ENCODE measurements around the gene ANKFN1. TPM values are rescaled to one million over a fixed set of nuclear protein-coding genes. Genes with fewer than 3 reads are reported as not detected.

Gene ANKFN1
- total RNA-seq, 4 donors from 2014 or later: 0.67 to 0.94 TPM; not detected in 2

DNA sequence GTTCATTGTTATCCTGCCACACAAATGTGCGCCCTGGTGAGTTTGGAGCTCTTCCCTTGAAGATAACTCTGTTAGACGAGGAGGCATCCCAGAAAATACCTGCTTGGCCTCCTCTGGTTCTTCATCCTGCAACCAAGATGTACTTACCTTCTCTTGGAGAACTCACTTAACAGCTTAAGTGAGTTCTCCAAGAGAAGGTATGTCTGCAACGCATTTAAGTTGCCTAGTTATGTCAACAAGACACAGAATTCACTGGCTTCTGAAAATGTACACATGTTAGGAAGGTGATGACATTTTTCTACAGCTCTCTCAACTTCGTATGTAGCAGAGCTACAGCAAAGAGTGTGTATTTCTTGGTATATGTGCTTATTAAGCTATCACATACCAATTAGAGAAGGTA, 361.6 kb downstream of the ANKFN1 start:
- no peak for TF ChIP-seq POLR2A (IDR thresholded peaks at IDR 0.05)
- no peak for TF ChIP-seq CTCF (IDR thresholded peaks at IDR 0.05)
- Histone ChIP-seq H3K4me3 (replicated peaks in 1 of 3) (no peak overlapping the region), H3K36me3 (no peaks in the 10 kb centered on the region), H3K4me1 (no peaks in the 10 kb centered on the region), H3K27ac (no peak overlapping the region), H3K9me3 (no peaks in the 10 kb centered on the region), H3K27me3 (no peaks in the 10 kb centered on the region)
- 38 to 46% methylated on average over 4 of the region's 4 CpGs for WGBS, 2 donors
- no peak for DNase-seq
- intact Hi-C loops (cut with DNase I): no loop called here

- no peak for TF ChIP-seq CTCF (IDR thresholded peaks at IDR 0.05)
- no peak for TF ChIP-seq POLR2A (IDR thresholded peaks at IDR 0.05)
- Histone ChIP-seq H3K9me3 (no peaks in the 10 kb centered on the region), H3K4me3 (replicated peaks in 1 of 3) (no peak overlapping the region), H3K4me1 (no peaks in the 10 kb centered on the region), H3K36me3 (no peaks in the 10 kb centered on the region), H3K27ac (no peak overlapping the region), H3K27me3 (no peaks in the 10 kb centered on the region)
- intact Hi-C loops (cut with DNase I): no loop called here
- DNase-seq: no peak
- 64 to 67% methylated on average over 12 of the region's 12 CpGs for WGBS, 2 donors
Measured at GRCh38 chr17:56521414-56522141, 368.3 kb downstream of the ANKFN1 start.

DNA sequence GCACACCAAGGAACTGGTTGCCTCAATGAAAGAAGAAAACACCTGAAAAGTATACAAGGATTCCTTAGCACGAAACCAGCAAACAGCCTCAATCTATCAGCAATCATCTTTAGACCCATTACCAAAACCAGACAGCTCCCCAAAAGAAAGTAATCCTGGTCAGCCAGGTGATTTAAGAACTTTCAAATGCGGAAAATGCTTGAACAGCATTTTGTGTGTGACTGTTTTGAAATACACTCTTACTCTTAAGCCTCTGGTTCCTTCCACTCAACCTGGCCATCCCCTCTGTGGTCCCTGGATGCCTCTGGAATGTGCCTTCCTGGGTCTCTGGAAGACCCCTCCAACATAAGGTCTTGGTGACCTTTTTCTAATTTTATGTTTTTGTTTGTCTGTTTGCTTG, 369.8 kb downstream of the ANKFN1 start:
- WGBS, 2 donors: 87 to 93% methylated on average over 2 of the region's 2 CpGs
- Histone ChIP-seq H3K27me3 (no peaks in the 10 kb centered on the region), H3K27ac (no peak overlapping the region), H3K4me1 (no peaks in the 10 kb centered on the region), H3K36me3 (no peaks in the 10 kb centered on the region), H3K9me3 (no peaks in the 10 kb centered on the region), H3K4me3 (replicated peaks in 1 of 3) (no peak overlapping the region)
- TF ChIP-seq POLR2A (IDR thresholded peaks at IDR 0.05): no peak
- TF ChIP-seq CTCF (IDR thresholded peaks at IDR 0.05): no peak
- intact Hi-C loops (cut with DNase I): no loop called here
- no peak for DNase-seq

DNA sequence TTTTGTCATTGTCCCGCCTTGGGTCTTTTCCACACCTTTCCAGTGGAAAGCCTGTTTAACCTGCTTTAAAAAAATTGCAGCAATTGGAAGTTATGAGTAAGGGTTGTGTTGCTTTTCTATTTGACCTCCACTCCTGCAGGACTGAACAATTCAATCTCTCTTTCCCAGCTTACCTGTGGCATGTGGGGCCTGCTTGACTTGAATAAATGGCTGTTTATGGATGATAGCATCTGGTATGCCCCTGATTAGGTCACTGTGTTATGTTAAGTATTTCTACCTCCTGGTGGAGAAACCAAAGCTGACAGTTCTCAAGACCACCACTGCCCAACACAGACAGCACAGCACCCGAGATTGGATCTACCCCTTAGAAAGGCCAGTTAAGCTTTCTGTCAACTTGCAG, 375.4 kb downstream of the ANKFN1 start:
- TF ChIP-seq CTCF (IDR thresholded peaks at IDR 0.05) (no peak), POLR2A (IDR thresholded peaks at IDR 0.05) (no peak)
- Histone ChIP-seq H3K9me3 (no peaks in the 10 kb centered on the region), H3K4me3 (replicated peaks in 1 of 3) (no peak overlapping the region), H3K27ac (no peak overlapping the region), H3K36me3 (no peaks in the 10 kb centered on the region), H3K27me3 (no peaks in the 10 kb centered on the region), H3K4me1 (no peaks in the 10 kb centered on the region)
- 66 to 69% methylated on average over 2 of the region's 2 CpGs for WGBS, 2 donors
- no peak for DNase-seq
- intact Hi-C loops (cut with DNase I): no loop called here

DNA sequence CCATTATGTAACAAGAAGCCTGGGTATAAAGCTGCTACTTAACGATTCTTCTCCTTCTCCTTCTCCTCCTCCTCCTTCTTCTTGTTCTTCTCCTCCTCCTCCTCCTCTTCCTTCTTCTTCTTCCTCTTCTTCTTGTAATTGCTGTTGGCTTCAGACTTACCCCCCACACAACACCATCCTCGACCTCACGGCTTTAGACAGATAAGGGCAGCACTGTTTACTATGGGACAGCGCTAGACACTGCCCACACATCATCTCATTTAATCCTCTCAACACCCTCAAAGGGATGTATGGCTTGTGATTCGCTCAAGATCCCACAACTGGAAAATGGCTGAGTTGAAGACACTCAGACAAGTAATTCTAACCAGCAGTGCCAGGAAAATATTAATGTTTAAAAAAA, 379.7 kb downstream of the ANKFN1 start:
- Histone ChIP-seq H3K27me3 (no peaks in the 10 kb centered on the region), H3K27ac (no peak overlapping the region), H3K9me3 (no peaks in the 10 kb centered on the region), H3K4me3 (replicated peaks in 1 of 3) (no peak overlapping the region), H3K4me1 (no peaks in the 10 kb centered on the region), H3K36me3 (no peaks in the 10 kb centered on the region)
- no peak for TF ChIP-seq POLR2A (IDR thresholded peaks at IDR 0.05)
- TF ChIP-seq CTCF (IDR thresholded peaks at IDR 0.05): no peak
- DNase-seq: no peak
- intact Hi-C loops (cut with DNase I): no loop called here
- WGBS, 2 donors: 85 to 91% methylated on average over 5 of the region's 5 CpGs
